DOHH2 (cell line): ENCODE data around the gene KIF21A.

Experiments
- H3F3A ChIP-seq: fragments of 200-600 bp; sonication (generic), shearing (Covaris generic); 2 replicates; pipeline ENCODE4 v1.6.0; 2016; ENCODE audit warnings: antibody characterized with exemption, mild to moderate bottlenecking; ENCODE audit not compliant: control insufficient read depth, insufficient read depth
- H3K27ac ChIP-seq: fragments of 200-600 bp; sonication (generic); 2 replicates; pipeline ENCODE4 v1.5.1; 2014; ENCODE audit warnings: low read depth, mild to moderate bottlenecking, low read length, moderate library complexity
- H3K27me3 ChIP-seq: fragments of 200-600 bp; sonication (generic); 2 replicates; pipeline ENCODE4 v1.6.1; 2014; ENCODE audit warnings: mild to moderate bottlenecking, low read length, mixed read lengths; ENCODE audit not compliant: control insufficient read depth
- H3K36me3 ChIP-seq: fragments of 200-600 bp; sonication (generic); 2 replicates; pipeline ENCODE4 v1.6.1; 2014; ENCODE audit warnings: mild to moderate bottlenecking, low read length, moderate library complexity, mixed read lengths; ENCODE audit not compliant: control insufficient read depth
- H3K4me1 ChIP-seq: fragments of 200-600 bp; sonication (generic); 2 replicates; pipeline ENCODE4 v1.6.1; 2014; ENCODE audit warnings: mild to moderate bottlenecking, low read length, mixed read lengths; ENCODE audit not compliant: control insufficient read depth
- H3K4me2 ChIP-seq: fragments of 200-600 bp; sonication (generic); 2 replicates; pipeline ENCODE4 v1.6.0; 2014; ENCODE audit warnings: mild to moderate bottlenecking, low read length, moderate library complexity
- H3K4me3 ChIP-seq: fragments of 200-600 bp; sonication (generic); 2 replicates; pipeline ENCODE4 v1.5.1; 2014; ENCODE audit warnings: mild to moderate bottlenecking, low read length, mixed read lengths
- H3K79me2 ChIP-seq: fragments of 200-600 bp; sonication (generic); 2 replicates; pipeline ENCODE4 v1.6.1; 2014; ENCODE audit warnings: mild to moderate bottlenecking, low read length, mixed read lengths; ENCODE audit not compliant: control insufficient read depth
- H3K9me2 ChIP-seq: fragments of 200-600 bp; sonication (generic); replicated peaks from 2 replicates; pipeline ENCODE4 v1.6.1; 2014; ENCODE audit warnings: mild to moderate bottlenecking, low read length, mixed read lengths; ENCODE audit not compliant: control insufficient read depth
- H3K9me3 ChIP-seq: fragments of 200-600 bp; sonication (generic); 2 replicates; pipeline ENCODE4 v1.6.1; 2014; ENCODE audit warnings: antibody characterized with exemption, low read length, mixed read lengths; ENCODE audit not compliant: control insufficient read depth, insufficient read depth
- H4K20me1 ChIP-seq: fragments of 200-600 bp; sonication (generic); 2 replicates; pipeline ENCODE4 v1.6.0; 2014; ENCODE audit warnings: low read depth, mild to moderate bottlenecking, antibody characterized with exemption, low read length, moderate library complexity; ENCODE audit not compliant: control insufficient read depth, insufficient read depth
- EZH2phosphoT487 ChIP-seq: fragments of 200-600 bp; sonication (generic); IDR thresholded peaks from 2 replicates; pipeline ENCODE4 v1.6.1; 2017; ENCODE audit warnings: borderline replicate concordance, mild to moderate bottlenecking, antibody characterized with exemption, low read length, moderate library complexity, mixed read lengths
- TF ChIP-seq, protein P1 (sequence below): fragments of 200-600 bp; sonication (generic); IDR thresholded peaks from one replicate; pipeline ENCODE4 v1.5.1; 2014; ENCODE audit warnings: antibody characterized with exemption, mild to moderate bottlenecking, low read depth, low read length; ENCODE audit not compliant: poor library complexity, severe bottlenecking

The KIF21A gene

DNA sequence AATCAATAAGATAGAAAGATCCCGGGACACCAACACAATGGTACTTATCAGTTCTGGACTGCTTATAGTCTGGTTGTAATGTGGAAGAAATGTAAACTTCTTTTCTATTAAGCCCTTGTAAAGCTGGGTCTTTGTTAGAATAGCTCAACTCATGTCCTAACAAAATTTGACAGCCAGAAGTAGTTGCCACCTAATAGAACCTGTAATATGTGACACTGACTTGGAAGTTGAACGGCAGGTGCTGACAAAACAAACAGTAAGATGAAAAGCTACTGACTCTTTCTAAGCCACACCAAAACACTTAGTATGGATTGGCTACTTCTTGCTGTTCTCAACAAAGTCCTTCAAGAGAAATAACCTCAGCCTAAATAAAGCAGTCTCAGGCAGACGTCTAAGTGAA lies 56.6 kb downstream of the KIF21A start:
- no peaks in the 10 kb centered on the region for H3K36me3 ChIP-seq
- no peaks in the 10 kb centered on the region for H3F3A ChIP-seq
- H3K9me2 ChIP-seq, result no peaks in the 10 kb centered on the region; the same call in 1 of the 2 replicates
- H3K79me2 ChIP-seq, result no peaks in the 10 kb centered on the region
- H3K27me3 ChIP-seq, result no peaks in the 10 kb centered on the region
- H3K4me3 ChIP-seq, result no peak overlapping the region
- no peaks in the 10 kb centered on the region for H3K9me3 ChIP-seq
- H3K4me1 ChIP-seq, result no peaks in the 10 kb centered on the region
- TF ChIP-seq, protein P1, sequence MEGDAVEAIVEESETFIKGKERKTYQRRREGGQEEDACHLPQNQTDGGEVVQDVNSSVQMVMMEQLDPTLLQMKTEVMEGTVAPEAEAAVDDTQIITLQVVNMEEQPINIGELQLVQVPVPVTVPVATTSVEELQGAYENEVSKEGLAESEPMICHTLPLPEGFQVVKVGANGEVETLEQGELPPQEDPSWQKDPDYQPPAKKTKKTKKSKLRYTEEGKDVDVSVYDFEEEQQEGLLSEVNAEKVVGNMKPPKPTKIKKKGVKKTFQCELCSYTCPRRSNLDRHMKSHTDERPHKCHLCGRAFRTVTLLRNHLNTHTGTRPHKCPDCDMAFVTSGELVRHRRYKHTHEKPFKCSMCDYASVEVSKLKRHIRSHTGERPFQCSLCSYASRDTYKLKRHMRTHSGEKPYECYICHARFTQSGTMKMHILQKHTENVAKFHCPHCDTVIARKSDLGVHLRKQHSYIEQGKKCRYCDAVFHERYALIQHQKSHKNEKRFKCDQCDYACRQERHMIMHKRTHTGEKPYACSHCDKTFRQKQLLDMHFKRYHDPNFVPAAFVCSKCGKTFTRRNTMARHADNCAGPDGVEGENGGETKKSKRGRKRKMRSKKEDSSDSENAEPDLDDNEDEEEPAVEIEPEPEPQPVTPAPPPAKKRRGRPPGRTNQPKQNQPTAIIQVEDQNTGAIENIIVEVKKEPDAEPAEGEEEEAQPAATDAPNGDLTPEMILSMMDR, result no peak
- no peak for TF ChIP-seq EZH2phosphoT487
- H3K4me2 ChIP-seq, result no peak overlapping the region
- no peak overlapping the region for H3K27ac ChIP-seq
- H4K20me1 ChIP-seq, result no peaks in the 10 kb centered on the region; the same call in 1 of the 2 replicates

DNA sequence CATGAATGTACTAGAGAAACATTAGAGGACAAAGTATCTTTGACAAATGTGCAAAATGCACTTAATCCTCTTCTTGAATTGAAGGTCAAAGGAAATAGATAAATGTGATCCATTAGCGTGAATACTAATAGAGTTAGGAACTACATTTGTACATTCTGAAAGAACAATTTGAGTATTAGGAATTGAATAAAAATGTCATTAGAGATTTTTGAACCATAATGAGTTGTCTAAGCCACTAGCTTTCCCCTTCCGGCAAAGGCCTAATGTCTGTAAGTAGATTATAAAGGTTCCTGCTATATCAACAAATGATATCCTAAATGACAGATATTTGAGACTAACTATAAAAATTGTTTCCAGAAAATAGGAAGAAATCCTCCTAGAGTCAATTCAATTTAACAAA lies 59.8 kb downstream of the KIF21A start:
- no peaks in the 10 kb centered on the region for H3K9me2 ChIP-seq
- H3K9me3 ChIP-seq, result no peaks in the 10 kb centered on the region
- no peaks in the 10 kb centered on the region; the same call in 1 of the 2 replicates for H4K20me1 ChIP-seq
- no peak overlapping the region for H3K4me3 ChIP-seq
- H3K36me3 ChIP-seq, result no peaks in the 10 kb centered on the region
- TF ChIP-seq, protein P1, result no peak
- TF ChIP-seq EZH2phosphoT487, result no peak
- no peaks in the 10 kb centered on the region for H3K27me3 ChIP-seq
- no peak overlapping the region for H3K4me2 ChIP-seq
- H3F3A ChIP-seq, result no peaks in the 10 kb centered on the region
- no peaks in the 10 kb centered on the region for H3K79me2 ChIP-seq
- no peaks in the 10 kb centered on the region for H3K4me1 ChIP-seq
- H3K27ac ChIP-seq, result no peak overlapping the region

DNA sequence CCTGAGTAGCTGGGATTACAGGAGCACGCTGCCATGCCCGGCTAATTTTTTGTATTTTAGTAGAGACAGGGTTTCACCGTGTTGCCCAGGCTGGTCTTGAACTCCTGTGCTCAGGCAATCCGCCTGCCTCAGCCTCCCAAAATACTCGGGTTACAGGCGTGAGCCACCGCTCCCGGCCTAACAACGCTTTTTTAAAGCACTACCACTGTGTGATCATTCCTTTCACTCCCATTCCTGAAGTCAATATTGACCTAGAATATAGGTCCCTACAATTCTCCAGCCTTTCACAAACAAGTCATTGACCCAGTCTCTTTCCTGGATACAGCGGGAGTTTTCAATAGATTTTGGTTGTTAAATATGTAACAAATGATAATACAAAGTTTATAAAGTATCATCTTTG lies 62.8 kb downstream of the KIF21A start:
- Histone ChIP-seq H3K4me3 (no peak overlapping the region), H3K9me3 (no peaks in the 10 kb centered on the region), H3K36me3 (no peaks in the 10 kb centered on the region), H4K20me1 (no peaks in the 10 kb centered on the region; the same call in 1 of the 2 replicates), H3K27me3 (no peaks in the 10 kb centered on the region), H3K4me1 (no peaks in the 10 kb centered on the region), H3K9me2 (no peaks in the 10 kb centered on the region), H3K27ac (no peak overlapping the region), H3F3A (no peaks in the 10 kb centered on the region), H3K79me2 (no peaks in the 10 kb centered on the region), H3K4me2 (no peak overlapping the region)
- no peak for TF ChIP-seq EZH2phosphoT487
- TF ChIP-seq, protein P1, result no peak

- H3K9me3 ChIP-seq, result no peaks in the 10 kb centered on the region
Observed at GRCh38 chr12:39378341-39378740, 64.6 kb downstream of the KIF21A start.

More at GRCh38 chr12:39378341-39378740, 64.6 kb downstream of the KIF21A start:
- Histone ChIP-seq H3F3A (no peaks in the 10 kb centered on the region), H3K9me2 (no peaks in the 10 kb centered on the region), H3K36me3 (no peaks in the 10 kb centered on the region), H3K79me2 (no peaks in the 10 kb centered on the region), H3K4me2 (no peak overlapping the region), H3K4me1 (no peaks in the 10 kb centered on the region), H3K27me3 (no peaks in the 10 kb centered on the region), H4K20me1 (no peaks in the 10 kb centered on the region), H3K27ac (no peak overlapping the region), H3K4me3 (no peak overlapping the region)
- TF ChIP-seq EZH2phosphoT487, result no peak
- TF ChIP-seq, protein P1, result no peak
